Endothelial cell (in vitro differentiated cells): ENCODE data around the gene NPC1L1. TPM values are rescaled to one million over a fixed set of nuclear protein-coding genes. Genes with fewer than 3 reads are reported as not detected.

Source experiments
- DNase-seq: peaks from one replicate; pipeline ENCODE4 v3.0.0; 2021; ENCODE audit warnings: low spot score
- H3K27ac Mint-ChIP-seq: one replicate; pipeline ENCODE4 v1.8.0; 2021; ENCODE audit warnings: mixed read lengths, inconsistent platforms; ENCODE audit not compliant: unreplicated experiment
- H3K27me3 Mint-ChIP-seq: one replicate; pipeline ENCODE4 v1.8.0; 2021; ENCODE audit warnings: mild to moderate bottlenecking, moderate library complexity, mixed read lengths, inconsistent platforms; ENCODE audit not compliant: unreplicated experiment
- H3K36me3 Mint-ChIP-seq: one replicate; pipeline ENCODE4 v1.8.0; 2021; ENCODE audit warnings: mild to moderate bottlenecking, low read depth, mixed read lengths, inconsistent platforms; ENCODE audit not compliant: unreplicated experiment
- H3K4me1 Mint-ChIP-seq: one replicate; pipeline ENCODE4 v1.8.0; 2021; ENCODE audit warnings: mild to moderate bottlenecking, mixed read lengths, inconsistent platforms; ENCODE audit not compliant: unreplicated experiment
- H3K4me3 Mint-ChIP-seq: one replicate; pipeline ENCODE4 v1.8.0; 2021; ENCODE audit warnings: mild to moderate bottlenecking, mixed read lengths, inconsistent platforms; ENCODE audit not compliant: unreplicated experiment
- H3K9me3 Mint-ChIP-seq: one replicate; pipeline ENCODE4 v1.8.0; 2021; ENCODE audit warnings: mixed read lengths, inconsistent platforms; ENCODE audit not compliant: unreplicated experiment
- total RNA-seq: library from RNA; stranded (reverse); fragmentation: NEBNext Ultra II Directional; extraction: Animal tissue kit (Norgen Biotek cat#: 25700); gene quantifications from one replicate; pipeline ENCODE4 v1.2.1, GENCODE V29; 2021; ENCODE audit not compliant: unreplicated experiment
- TF ChIP-seq, protein P1 (sequence below): fragments of 200-600 bp; sonication (generic); IDR thresholded peaks from one replicate; pipeline ENCODE4 v1.5.0; 2021; ENCODE audit warnings: antibody characterized with exemption; ENCODE audit not compliant: unreplicated experiment

NPC1L1 gene
- total RNA-seq, 1 donor from 2014 or later = not detected

DNA sequence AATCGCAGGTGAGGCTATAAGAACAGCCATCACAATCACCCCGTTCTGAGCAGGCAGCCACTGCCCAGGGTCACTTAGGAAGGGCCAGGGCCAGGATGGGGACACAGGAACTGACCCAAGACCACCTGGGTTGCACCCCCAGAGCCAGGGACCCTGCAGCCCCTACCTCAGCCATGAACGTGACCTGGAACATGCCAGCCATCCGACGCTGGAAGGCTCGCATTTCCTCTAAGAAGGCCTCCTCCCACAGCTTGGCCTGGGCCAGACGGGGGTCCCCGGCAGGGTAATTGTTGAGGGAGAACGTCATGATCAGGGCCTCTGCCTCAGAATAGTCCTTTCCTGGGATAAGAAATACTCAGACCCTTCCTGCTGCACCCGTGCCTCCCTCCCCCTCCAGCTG, 5.0 kb downstream of the NPC1L1 start:
- Mint-ChIP-seq H3K4me1 (no peaks in the 10 kb centered on the region), H3K9me3 (no peaks in the 10 kb centered on the region), H3K27ac (no peak overlapping the region), H3K36me3 (no peaks in the 10 kb centered on the region), H3K27me3 (peaks cover 14% of the 10 kb centered on the region), H3K4me3 (no peak overlapping the region)
- no peak for DNase-seq
- TF ChIP-seq, protein P1, sequence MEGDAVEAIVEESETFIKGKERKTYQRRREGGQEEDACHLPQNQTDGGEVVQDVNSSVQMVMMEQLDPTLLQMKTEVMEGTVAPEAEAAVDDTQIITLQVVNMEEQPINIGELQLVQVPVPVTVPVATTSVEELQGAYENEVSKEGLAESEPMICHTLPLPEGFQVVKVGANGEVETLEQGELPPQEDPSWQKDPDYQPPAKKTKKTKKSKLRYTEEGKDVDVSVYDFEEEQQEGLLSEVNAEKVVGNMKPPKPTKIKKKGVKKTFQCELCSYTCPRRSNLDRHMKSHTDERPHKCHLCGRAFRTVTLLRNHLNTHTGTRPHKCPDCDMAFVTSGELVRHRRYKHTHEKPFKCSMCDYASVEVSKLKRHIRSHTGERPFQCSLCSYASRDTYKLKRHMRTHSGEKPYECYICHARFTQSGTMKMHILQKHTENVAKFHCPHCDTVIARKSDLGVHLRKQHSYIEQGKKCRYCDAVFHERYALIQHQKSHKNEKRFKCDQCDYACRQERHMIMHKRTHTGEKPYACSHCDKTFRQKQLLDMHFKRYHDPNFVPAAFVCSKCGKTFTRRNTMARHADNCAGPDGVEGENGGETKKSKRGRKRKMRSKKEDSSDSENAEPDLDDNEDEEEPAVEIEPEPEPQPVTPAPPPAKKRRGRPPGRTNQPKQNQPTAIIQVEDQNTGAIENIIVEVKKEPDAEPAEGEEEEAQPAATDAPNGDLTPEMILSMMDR = no peak

DNA sequence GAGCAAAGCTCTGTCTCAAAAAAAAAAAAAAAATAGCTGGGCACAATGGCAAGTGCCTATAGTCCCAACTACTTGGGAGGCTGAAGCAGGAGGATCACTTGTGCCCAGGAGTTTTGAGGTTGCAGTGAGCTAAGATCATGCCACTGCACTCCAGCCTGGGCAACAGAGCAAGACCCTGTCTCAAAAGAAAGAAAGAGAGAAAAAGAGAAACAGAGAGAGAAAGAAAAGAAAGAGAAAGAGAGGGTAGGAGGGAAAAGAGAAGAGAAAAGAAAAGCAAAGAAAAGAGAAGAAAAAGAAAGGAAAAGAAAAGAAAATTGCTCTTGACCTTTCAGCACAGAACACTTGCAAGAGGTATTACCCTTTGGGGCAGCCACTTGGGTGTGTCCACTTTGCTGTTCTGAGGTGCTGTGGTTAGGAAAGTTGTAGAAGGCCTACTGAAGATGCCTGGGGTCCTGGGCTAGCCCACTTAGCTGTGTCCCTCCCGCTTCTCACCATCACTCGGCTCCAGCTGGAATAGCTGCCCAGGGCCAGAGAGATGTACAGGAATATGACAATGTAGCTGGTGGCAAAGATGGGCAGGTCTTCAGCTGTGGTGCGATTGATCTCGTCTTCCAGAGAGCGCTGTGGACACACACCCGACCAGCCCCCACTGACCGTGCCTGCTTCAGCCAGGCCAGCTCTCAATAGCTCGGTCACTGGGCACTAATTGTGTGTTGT, 5.6 kb downstream of the NPC1L1 start:
- H3K4me1 Mint-ChIP-seq = no peaks in the 10 kb centered on the region
- DNase-seq = no peak
- H3K9me3 Mint-ChIP-seq = no peaks in the 10 kb centered on the region
- TF ChIP-seq, protein P1 = no peak
- H3K4me3 Mint-ChIP-seq = no peak overlapping the region
- peaks cover 17% of the 10 kb centered on the region for H3K27me3 Mint-ChIP-seq
- H3K36me3 Mint-ChIP-seq = no peaks in the 10 kb centered on the region
- no peak overlapping the region for H3K27ac Mint-ChIP-seq

- peak; percentile 73 for DNase-seq
- Mint-ChIP-seq H3K36me3 (no peaks in the 10 kb centered on the region), H3K4me1 (no peaks in the 10 kb centered on the region), H3K27me3 (peaks cover 16% of the 10 kb centered on the region), H3K9me3 (no peaks in the 10 kb centered on the region), H3K27ac (no peak overlapping the region), H3K4me3 (no peak overlapping the region)
- TF ChIP-seq, protein P1 = peak; percentile 70
These were observed 6.6 kb downstream of the NPC1L1 start for GRCh38 chr7:44534501-44534900.

DNA sequence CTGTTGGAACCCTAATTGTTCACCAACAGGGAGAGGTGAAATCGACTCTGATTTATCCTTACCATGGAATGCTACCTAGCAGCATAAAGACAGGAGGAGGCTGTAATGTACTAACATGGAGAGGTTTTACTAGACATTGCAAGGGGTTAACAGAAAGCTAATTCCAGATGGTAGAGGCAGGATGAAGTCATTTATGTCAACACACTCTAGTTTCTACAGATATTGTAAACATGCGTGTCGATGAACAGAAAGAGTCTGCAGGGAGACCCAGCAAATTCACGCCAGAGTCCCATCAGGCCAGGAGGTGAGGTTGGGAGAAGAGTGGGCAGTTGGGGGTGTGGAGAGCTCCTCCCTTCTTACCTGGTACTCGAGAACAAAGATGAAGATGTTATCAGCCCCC, 7.0 kb downstream of the NPC1L1 start:
- no peak overlapping the region for H3K27ac Mint-ChIP-seq
- TF ChIP-seq, protein P1 = no peak
- H3K4me3 Mint-ChIP-seq = no peak overlapping the region
- peaks cover 16% of the 10 kb centered on the region for H3K27me3 Mint-ChIP-seq
- DNase-seq = no peak
- no peaks in the 10 kb centered on the region for H3K9me3 Mint-ChIP-seq
- no peaks in the 10 kb centered on the region for H3K4me1 Mint-ChIP-seq
- no peaks in the 10 kb centered on the region for H3K36me3 Mint-ChIP-seq

- TF ChIP-seq, protein P1 = no peak
- no peak overlapping the region for H3K27ac Mint-ChIP-seq
- DNase-seq = no peak
- no peak overlapping the region for H3K4me3 Mint-ChIP-seq
- peaks cover 16% of the 10 kb centered on the region for H3K27me3 Mint-ChIP-seq
- no peaks in the 10 kb centered on the region for H3K9me3 Mint-ChIP-seq
- no peaks in the 10 kb centered on the region for H3K4me1 Mint-ChIP-seq
- H3K36me3 Mint-ChIP-seq = no peaks in the 10 kb centered on the region
These were observed 7.7 kb downstream of the NPC1L1 start for GRCh38 chr7:44533301-44534055.
